ENCODE results near the gene NEDD4L.
"Not testable (repeated sequence)": the region's sequence is repeated elsewhere in the genome, so short reads cannot be mapped to it uniquely, and the experiment has no call there.

The NEDD4L gene

GRCh38 chr18:58413667-58414628 is 369.9 kb downstream of the NEDD4L start:
- DNase-seq, result no peak

GRCh38 chr18:58416014-58416703 is 372.1 kb downstream of the NEDD4L start:
- peak in 16 of 42 donors; percentile 9 to 72 (median 40) for DNase-seq
- intact Hi-C loops (cut with DNase I), result no loop called here

More at GRCh38 chr18:58413667-58414628, 369.9 kb downstream of the NEDD4L start:
- intact Hi-C loops (cut with DNase I), result no loop called here

GRCh38 chr18:58416704-58417683 is 373.0 kb downstream of the NEDD4L start:
- DNase-seq, result no peak
- intact Hi-C loops (cut with DNase I), result no loop called here

GRCh38 chr18:58417752-58418151 is 373.7 kb downstream of the NEDD4L start:
- no peak for DNase-seq
- intact Hi-C loops (cut with DNase I), result no loop called here

- intact Hi-C loops (cut with DNase I), result no loop called here
Measured at GRCh38 chr18:58418361-58418760, 374.3 kb downstream of the NEDD4L start.

GRCh38 chr18:58419587-58420199 is 375.7 kb downstream of the NEDD4L start:
- intact Hi-C loops (cut with DNase I), result no loop called here
- DNase-seq, result no peak

More at GRCh38 chr18:58418361-58418760, 374.3 kb downstream of the NEDD4L start:
- no peak for DNase-seq

- intact Hi-C loops (cut with DNase I), result no loop called here
Measured at GRCh38 chr18:58426611-58427010, 382.6 kb downstream of the NEDD4L start.

GRCh38 chr18:58427321-58427720 is 383.3 kb downstream of the NEDD4L start:
- intact Hi-C loops (cut with DNase I), result no loop called here
- peak in 19 of 42 donors; percentile 8 to 73 (median 38) for DNase-seq

More at GRCh38 chr18:58426611-58427010, 382.6 kb downstream of the NEDD4L start:
- no peak for DNase-seq

GRCh38 chr18:58429442-58429841 is 385.4 kb downstream of the NEDD4L start:
- no peak for DNase-seq
- intact Hi-C loops (cut with DNase I), result no loop called here

- intact Hi-C loops (cut with DNase I), result no loop called here
- no peak for DNase-seq
Measured at GRCh38 chr18:58431215-58431614, 387.2 kb downstream of the NEDD4L start.

- no peak for DNase-seq
- intact Hi-C loops (cut with DNase I), result no loop called here
Measured at GRCh38 chr18:58432050-58432727, 388.2 kb downstream of the NEDD4L start.

GRCh38 chr18:58435221-58436005 is 391.4 kb downstream of the NEDD4L start:
- intact Hi-C loops (cut with DNase I); DNase-seq: not testable (repeated sequence)

- DNase-seq, result no peak
- intact Hi-C loops (cut with DNase I), result no loop called here
Measured at GRCh38 chr18:58438161-58438957, 394.3 kb downstream of the NEDD4L start.

GRCh38 chr18:58438958-58439300 is 394.9 kb downstream of the NEDD4L start:
- DNase-seq, result no peak
- intact Hi-C loops (cut with DNase I), result no loop called here

GRCh38 chr18:58443671-58444070 is 399.6 kb downstream of the NEDD4L start:
- intact Hi-C loops (cut with DNase I), result no loop called here
- no peak for DNase-seq

- intact Hi-C loops (cut with DNase I), result no loop called here
- no peak for DNase-seq
Measured at GRCh38 chr18:58446391-58447060, 402.5 kb downstream of the NEDD4L start.

Measured in head of caudate nucleus (tissue), 42 donors.